ENCODE results near the gene HDDC3.
A peak's percentile ranks its signal among the peaks of the same experiment; 100 is the strongest.

The HDDC3 gene

GRCh38 chr15:90953947-90954711, 21.8 kb upstream of the HDDC3 start:
- DNase-seq = no peak

DNA sequence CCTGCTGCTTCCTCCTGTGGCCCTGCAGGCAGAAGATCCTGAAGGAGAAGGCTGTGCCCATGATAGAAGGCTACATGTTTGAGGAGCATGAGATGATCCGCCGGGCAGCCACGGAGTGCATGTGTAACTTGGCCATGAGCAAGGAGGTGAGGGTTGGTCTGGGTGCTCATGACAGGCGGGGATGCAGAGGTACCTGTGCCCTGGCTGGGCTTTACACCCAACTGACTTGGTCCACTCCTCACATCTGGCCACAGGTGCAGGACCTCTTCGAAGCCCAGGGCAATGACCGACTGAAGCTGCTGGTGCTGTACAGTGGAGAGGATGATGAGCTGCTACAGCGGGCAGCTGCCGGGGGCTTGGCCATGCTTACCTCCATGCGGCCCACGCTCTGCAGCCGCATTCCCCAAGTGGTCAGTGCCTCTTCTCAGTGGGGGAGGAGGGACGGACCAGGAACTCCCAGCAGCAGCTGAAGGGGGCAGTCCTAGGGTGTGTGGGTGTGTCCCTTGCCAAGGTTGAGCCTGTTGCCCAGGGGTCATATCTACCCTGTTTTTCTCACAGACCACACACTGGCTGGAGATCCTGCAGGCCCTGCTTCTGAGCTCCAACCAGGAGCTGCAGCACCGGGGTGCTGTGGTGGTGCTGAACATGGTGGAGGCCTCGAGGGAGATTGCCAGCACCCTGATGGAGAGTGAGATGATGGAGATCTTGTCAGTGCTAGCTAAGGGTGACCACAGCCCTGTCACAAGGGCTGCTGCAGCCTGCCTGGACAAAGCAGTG, 20.7 kb upstream of the HDDC3 start:
- no peak for DNase-seq

DNA sequence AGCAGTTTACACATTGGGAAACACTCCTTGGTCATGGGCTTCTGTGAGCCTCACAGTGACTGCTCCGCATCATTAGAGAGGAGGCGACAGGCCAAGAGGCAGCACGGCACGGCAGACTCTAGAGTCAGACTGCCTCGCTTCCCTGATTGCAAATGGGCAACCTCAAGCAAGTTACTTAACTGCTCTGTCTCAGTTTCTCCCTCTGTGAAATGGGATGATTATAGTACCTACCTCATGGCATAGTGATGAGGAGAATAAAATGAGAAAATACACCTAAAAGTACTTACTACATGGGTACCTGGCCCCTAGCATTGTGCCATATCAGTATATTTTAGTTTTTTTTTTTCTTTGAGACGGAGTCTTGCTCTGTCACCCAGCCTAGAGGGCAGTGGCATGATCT, 18.3 kb upstream of the HDDC3 start:
- DNase-seq = no peak

GRCh38 chr15:90949979-90950675, 17.8 kb upstream of the HDDC3 start:
- no peak for DNase-seq

DNA sequence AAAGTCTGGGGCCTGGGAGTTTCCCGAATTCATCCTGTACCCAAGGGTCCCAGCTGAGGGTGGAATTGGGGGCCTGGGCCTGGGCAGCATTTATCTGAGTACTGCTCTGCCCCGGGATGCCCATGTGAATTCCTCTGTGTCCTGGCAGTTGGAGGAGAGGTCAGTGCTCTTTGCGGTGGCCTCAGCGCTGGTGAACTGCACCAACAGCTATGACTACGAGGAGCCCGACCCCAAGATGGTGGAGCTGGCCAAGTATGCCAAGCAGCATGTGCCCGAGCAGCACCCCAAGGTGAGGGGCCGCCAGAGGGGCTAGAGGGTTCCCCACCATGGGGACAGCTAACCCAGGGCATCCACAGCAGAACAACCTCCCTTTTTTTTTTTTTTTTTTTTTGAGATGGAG, 16.2 kb upstream of the HDDC3 start:
- no peak for DNase-seq

DNA sequence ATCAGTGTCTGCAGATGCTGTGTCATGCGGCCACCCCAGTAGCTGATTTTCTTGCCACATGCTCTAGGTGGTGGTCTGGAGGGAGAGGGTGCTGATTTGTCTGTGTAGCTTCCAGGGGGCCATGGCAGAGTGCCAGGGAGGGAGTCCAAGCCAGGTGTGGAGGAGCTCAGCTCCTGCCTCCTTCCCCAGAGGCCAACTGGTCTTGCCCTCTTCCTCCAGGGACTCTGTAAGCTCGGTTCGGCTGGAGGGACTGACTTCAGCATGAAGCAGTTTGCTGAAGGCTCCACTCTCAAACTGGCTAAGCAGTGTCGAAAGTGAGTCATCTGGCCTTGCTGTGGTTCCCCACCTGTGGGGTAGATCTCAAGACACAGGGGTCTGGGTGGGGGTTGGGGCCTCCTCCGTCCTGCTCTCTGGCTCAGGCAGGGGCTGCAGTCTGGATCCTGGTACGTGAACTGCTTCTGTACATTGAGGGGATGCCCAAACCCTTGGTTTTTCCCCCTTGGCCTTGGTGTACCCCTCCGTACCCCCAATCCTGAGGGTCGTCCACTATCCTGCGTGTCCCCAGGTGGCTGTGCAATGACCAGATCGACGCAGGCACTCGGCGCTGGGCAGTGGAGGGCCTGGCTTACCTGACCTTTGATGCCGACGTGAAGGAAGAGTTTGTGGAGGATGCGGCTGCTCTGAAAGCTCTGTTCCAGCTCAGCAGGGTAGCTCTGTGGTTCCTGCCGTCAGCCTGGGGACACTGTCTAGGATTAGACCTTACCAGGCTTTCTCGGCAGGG, 15.4 kb upstream of the HDDC3 start:
- DNase-seq = no peak

DNA sequence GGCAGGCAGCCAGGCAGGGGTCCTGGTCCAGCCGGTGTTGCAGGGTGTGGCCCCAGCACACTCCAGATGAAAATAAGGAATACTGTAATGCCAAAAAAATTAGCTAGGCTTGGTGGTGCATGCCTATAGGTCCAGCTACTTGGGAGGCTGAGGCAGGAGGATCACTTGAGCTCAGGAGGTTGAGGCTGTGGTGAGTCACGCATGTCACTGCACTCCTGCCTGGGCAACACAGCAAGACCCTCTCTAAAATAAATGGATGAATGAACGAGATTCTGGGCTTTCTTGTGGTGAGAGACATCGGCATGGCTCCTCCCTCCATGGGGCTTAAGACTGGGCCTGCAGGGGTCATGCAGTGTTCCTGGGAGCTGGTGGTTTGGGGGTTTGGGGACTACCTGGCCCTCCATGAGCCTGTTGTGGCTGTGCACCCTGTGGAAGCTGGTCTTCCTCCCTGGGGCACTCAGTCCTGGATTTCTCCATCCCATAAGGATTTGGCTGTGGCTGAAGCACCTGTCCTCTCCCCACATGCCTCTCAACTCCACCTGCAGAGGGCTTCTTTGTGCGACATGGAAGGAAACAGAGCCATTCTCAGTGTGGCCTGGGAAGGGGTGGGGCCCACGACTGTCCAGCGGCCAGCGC, 14.7 kb upstream of the HDDC3 start:
- no peak for DNase-seq

GRCh38 chr15:90946538-90946937, 14.2 kb upstream of the HDDC3 start:
- no peak for DNase-seq

GRCh38 chr15:90945091-90945490, 12.7 kb upstream of the HDDC3 start:
- no peak for DNase-seq

DNA sequence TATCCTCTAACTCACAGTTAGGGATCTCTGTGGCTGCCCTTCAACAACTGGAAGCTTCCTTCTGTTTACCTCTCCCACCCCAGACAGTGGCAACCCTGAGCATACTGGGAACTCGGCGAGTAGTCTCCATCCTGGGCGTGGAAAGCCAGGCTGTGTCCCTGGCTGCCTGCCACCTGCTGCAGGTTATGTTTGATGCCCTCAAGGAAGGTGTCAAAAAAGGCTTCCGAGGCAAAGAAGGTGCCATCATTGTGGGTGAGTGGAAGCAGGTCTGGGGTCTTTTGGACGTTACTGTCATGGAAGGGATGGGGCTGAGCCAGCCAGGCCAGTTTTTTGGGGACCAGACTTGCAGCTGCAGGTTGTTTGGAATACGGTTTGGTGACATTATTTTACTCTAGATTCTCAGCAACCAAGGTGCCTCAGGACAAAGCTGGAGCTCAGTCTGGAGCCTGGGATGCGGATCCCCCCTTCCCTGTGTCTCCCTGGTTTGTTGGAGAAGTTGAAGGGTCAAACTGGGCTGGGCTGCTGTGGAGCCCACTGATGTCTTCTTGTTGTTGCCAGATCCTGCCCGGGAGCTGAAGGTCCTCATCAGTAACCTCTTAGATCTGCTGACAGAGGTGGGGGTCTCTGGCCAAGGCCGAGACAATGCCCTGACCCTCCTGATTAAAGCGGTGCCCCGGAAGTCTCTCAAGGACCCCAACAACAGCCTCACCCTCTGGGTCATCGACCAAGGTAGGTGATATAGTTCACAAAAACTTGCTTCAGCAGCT, 10.2 kb upstream of the HDDC3 start:
- no peak for DNase-seq

GRCh38 chr15:90941038-90941437, 8.7 kb upstream of the HDDC3 start:
- no peak for DNase-seq

DNA sequence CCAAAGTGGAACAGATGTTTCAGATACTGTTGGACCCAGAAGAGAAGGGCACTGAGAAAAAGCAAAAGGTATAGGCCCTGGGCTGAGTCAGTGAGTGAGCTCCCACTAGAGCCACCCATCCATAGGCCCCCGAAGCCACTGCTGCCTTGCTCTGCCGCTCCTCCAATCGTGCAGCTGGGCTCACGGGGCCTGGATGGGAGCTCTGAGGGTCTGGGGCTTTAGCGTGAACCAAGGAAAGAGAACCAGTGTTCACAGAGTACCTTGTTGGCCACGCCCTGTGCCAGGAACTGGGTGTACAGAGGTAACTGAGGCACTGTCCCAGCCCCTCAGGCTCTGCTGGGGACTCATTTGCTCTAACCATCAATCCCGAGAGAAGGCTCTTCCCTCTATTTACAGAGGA, 7.4 kb upstream of the HDDC3 start:
- no peak for DNase-seq

DNA sequence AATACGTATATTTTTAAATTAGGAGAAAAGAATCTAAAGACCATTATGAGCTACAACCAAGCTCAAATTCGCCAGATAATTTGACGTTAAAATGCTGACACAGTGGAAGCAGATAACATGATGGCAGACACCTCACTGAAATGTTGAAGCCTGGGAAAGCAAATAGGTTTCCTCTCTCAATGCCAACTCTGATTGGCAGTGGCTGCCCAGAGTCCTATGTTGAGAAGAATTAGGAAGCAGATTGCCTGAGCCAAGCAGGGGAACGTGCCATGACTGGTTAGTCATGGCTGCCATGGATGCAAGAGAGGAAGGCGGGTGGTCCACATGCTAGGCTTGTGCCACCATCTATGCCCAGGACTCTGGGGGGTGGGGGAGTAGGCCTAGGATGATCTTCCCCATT, 5.9 kb upstream of the HDDC3 start:
- no peak for DNase-seq

DNA sequence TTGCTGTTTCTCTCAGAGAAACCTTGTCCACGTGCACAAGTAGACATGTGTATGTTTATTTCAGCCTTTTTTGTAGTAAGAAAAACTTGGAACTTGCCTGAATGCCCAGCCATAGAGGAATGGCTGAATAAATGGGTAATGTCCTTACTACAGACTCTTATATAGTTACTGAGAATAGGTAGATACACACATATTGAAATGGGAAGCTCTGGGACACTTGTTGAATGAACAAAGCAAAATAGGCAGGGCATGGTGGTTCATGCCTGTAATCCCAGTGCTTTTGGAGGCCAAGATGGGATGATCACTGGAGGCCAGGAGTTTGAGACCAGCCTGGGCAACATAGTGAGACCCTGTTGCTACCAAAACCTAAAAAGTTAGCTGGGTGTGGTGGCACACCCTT, 4.5 kb upstream of the HDDC3 start:
- DNase-seq = no peak

- DNase-seq = peak; percentile 61 to 79
These were observed 2.8 kb upstream of the HDDC3 start, which contains the start of gene UNC45A for GRCh38 chr15:90934949-90935751. TSS of gene UNC45A (plus strand) at chr15:90935285. CDS start at chr15:90935325, 40 bp downstream.

GRCh38 chr15:90934256-90934948, 2.1 kb upstream of the HDDC3 start:
- DNase-seq = peak; percentile 68 to 70

DNA sequence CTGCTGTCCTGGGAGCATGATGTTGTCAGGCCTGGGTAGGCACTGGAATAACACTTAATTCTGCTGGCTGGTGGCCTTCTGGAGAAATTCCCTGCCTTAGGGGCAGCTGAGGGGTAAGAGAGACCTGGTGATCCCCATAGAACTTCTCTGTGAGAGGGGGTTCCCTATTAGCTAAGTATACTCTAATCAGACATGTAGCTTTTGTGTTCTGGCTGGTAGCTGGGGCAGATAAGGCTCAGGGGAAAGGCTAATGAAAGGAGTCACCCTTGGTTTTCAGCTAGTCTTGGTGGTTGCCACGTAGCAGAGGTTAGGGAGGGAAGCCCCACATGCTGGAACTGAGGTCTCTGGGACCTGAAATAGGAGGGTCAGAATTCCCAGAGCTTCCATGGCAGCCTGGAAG, 952 bp upstream of the HDDC3 start:
- DNase-seq = no peak

DNA sequence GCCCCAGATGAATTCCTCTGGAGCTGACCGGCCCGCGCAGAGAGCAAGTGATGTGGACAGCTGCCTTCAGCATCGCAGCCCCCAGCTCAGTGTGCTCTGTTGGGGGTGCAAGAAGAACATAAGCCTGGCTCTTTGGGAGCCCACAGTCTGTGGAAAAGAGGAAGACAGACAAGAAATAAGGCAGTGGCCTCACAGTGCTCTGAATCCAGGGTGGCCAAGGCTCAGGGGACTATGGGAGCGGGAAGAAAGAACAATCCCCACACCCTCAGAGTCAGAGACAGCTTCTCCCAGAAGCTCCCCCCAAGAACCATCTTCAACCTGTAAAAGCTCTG, 277 bp upstream of the HDDC3 start:
- no peak for DNase-seq

DNA sequence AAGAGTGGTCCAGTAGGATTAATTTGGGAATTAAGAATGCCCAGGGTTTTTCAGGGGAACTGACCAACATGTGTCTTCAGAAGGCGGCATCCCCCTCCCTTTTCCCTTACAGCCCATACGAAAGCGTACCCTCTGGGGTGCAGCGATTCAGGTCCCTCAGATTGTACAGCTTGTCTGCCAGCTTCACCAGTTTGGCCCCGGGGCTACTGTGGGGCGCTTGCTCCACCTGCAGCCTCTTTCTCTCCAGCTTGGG, 848 bp downstream of the HDDC3 start:
- DNase-seq = no peak

DNA sequence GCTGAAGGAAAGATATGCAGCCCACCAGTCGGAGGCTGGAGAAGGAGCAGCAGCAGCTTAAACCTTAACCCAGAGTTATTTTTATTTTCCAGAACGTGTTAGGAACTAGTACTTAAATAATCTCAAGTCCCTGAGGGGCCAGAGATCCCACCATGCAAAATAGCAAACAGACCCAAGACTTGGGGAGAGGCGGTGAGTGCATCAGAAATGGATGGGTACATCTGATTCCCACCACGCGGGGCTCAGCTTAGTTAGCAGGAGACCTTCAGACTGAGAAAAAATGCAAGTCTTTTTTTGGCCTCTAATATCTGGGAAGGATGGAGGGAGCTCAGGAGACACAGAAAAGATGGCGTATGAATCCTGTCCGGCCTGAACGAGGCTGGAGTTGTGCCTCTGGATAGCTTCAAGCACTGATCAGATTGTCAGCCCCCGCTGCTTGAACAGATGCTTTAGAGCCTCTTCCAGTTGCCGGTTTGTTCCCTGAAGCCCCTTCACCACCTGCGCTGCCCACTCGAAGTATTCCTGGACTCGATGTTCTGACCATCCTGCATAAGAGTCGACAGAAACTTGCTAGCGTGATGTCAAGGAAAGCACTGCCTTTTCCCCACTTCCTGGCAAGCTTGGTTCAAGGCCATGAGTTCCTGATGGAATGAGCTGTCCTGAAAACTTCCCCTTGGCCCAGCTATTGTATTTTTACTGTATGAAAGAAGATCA, 1.3 kb downstream of the HDDC3 start:
- DNase-seq = peak in 1 of 2 experiments; percentile 22
